ENCODE measurements around the gene ZNF234.
"Not testable (repeated sequence)": the region's sequence is repeated elsewhere in the genome, so short reads cannot be mapped to it uniquely, and the experiment has no call there.

DNA sequence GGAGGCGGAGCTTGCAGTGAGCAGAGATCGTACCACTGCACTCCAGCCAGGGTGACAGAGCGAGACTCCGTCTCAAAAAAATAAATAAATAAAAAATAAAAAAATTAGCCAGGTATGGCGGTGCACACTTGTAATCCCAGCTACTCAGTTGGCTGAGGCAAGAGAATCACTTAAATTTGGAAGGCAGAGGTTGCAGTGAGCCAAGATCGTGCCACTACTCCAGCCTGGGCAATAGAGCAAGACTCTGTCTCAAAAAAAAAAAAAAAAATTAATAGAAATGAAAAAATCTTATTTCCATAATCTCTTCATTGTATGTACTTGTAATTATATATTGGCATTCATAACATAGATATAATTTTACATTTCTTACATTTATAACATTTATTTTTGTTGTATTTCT is 29.3 kb downstream of the ZNF234 start:
- TF ChIP-seq, protein P1, sequence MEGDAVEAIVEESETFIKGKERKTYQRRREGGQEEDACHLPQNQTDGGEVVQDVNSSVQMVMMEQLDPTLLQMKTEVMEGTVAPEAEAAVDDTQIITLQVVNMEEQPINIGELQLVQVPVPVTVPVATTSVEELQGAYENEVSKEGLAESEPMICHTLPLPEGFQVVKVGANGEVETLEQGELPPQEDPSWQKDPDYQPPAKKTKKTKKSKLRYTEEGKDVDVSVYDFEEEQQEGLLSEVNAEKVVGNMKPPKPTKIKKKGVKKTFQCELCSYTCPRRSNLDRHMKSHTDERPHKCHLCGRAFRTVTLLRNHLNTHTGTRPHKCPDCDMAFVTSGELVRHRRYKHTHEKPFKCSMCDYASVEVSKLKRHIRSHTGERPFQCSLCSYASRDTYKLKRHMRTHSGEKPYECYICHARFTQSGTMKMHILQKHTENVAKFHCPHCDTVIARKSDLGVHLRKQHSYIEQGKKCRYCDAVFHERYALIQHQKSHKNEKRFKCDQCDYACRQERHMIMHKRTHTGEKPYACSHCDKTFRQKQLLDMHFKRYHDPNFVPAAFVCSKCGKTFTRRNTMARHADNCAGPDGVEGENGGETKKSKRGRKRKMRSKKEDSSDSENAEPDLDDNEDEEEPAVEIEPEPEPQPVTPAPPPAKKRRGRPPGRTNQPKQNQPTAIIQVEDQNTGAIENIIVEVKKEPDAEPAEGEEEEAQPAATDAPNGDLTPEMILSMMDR (conservative IDR thresholded peaks at IDR 0.05 in 1 of 2, IDR thresholded peaks at IDR 0.05 in 1 of 2; ENCODE audit: low read depth in 1 of 2, low read length in 2 of 2): not testable (repeated sequence)
- TF ChIP-seq EZH2 (IDR thresholded peaks at IDR 0.05; ENCODE audit: low read length, missing control alignments): not testable (repeated sequence)
